Right lobe of liver (tissue), 4 donors: Measurements from ENCODE around the gene HSP90AB1.

Source experiments
- CTCF ChIP-seq, 4 donors: fragments of 200-600 bp in 3 of 4; fragments of 450-650 bp in 1 of 4; IDR thresholded peaks; one replicate each; pipeline versions ENCODE4 v1.5.1 to v1.8.0; 2016 to 2022; ENCODE audit warnings: antibody characterized with exemption in 4 of 4, mild to moderate bottlenecking in 2 of 4
- POLR2A ChIP-seq: fragments of 450-650 bp; IDR thresholded peaks from one replicate; pipeline ENCODE4 v1.6.1; 2017; ENCODE audit warnings: antibody characterized with exemption, mild to moderate bottlenecking
- donor health status: DM: no; HTN: no; CAD: no.
- donor health status: DM: no; HTN: no; CAD: no.
- donor health status: DM: no; HTN: yes; CAD: no.

- TF ChIP-seq POLR2A (no peak), CTCF (IDR thresholded peaks at IDR 0.05) (no peak)
Measured at GRCh38 chr6:44266347-44266746, 19.4 kb downstream of the HSP90AB1 start.
